ENCODE measurements around the gene MUC13. TPM values are rescaled to one million over a fixed set of nuclear protein-coding genes. Genes with fewer than 3 reads are reported as not detected.

MUC13 gene
- total RNA-seq, 1 donor from 2014 or later, result not detected

- DNase-seq (ENCODE audit: low spot score), result no peak
Observed at GRCh38 chr3:124896824-124897526, 37.6 kb downstream of the MUC13 start.

GRCh38 chr3:124895756-124896155 is 38.8 kb downstream of the MUC13 start:
- DNase-seq (ENCODE audit: low spot score), result no peak

- DNase-seq (ENCODE audit: low spot score), result no peak
Observed at GRCh38 chr3:124893526-124893925, 41.0 kb downstream of the MUC13 start.

GRCh38 chr3:124890573-124891190 is 43.9 kb downstream of the MUC13 start:
- no peak for DNase-seq (ENCODE audit: low spot score)

- no peak for DNase-seq (ENCODE audit: low spot score)
Observed at GRCh38 chr3:124888482-124889441, 45.8 kb downstream of the MUC13 start.

- no peak for DNase-seq (ENCODE audit: low spot score)
Observed at GRCh38 chr3:124887932-124888298, 46.6 kb downstream of the MUC13 start.

GRCh38 chr3:124887177-124887931 is 47.2 kb downstream of the MUC13 start, which contains the start of gene ITGB5:
TSS of gene ITGB5 (minus strand) at chr3:124887365. CDS start at chr3:124887000, 365 bp downstream.
- peak; percentile 73 for DNase-seq (ENCODE audit: low spot score)

GRCh38 chr3:124886168-124887056 is 48.1 kb downstream of the MUC13 start:
- peak; percentile 49 for DNase-seq (ENCODE audit: low spot score)

- DNase-seq (ENCODE audit: low spot score), result no peak
Observed at GRCh38 chr3:124885466-124886167, 48.9 kb downstream of the MUC13 start.

GRCh38 chr3:124884474-124885101 is 50.0 kb downstream of the MUC13 start:
- no peak for DNase-seq (ENCODE audit: low spot score)

- no peak for DNase-seq (ENCODE audit: low spot score)
Observed at GRCh38 chr3:124883766-124884473, 50.6 kb downstream of the MUC13 start.

- DNase-seq (ENCODE audit: low spot score), result no peak
Observed at GRCh38 chr3:124882816-124883747, 51.5 kb downstream of the MUC13 start.

- no peak for DNase-seq (ENCODE audit: low spot score)
Observed at GRCh38 chr3:124881976-124882697, 52.4 kb downstream of the MUC13 start.

- no peak for DNase-seq (ENCODE audit: low spot score)
Observed at GRCh38 chr3:124879337-124879680, 55.2 kb downstream of the MUC13 start.

GRCh38 chr3:124878561-124879336 is 55.8 kb downstream of the MUC13 start:
- no peak for DNase-seq (ENCODE audit: low spot score)

GRCh38 chr3:124877674-124878073 is 56.9 kb downstream of the MUC13 start:
- DNase-seq (ENCODE audit: low spot score), result no peak
